H1 (cell line): ENCODE measurements around the gene POLR3G. TPM values are rescaled to one million over a fixed set of nuclear protein-coding genes. Genes with fewer than 3 reads are reported as not detected.

ENCODE experiments used
- CTCF ChIA-PET: fragments of 300-600 bp; sonication (Branson Sonifier 250); formaldehyde crosslinking; loops from one replicate; lab custom pipeline; 2021; ENCODE audit not compliant: partially characterized antibody; lab: Charles Lee
- POLR2A ChIA-PET: fragments of 300-600 bp; sonication (Branson Sonifier 250); formaldehyde crosslinking; loops from one replicate; lab custom pipeline; 2021; ENCODE audit warnings: inconsistent platforms; ENCODE audit not compliant: partially characterized antibody; lab: Charles Lee
- DNase-seq, 2 experiments: peaks; one replicate each; pipeline versions ENCODE4 v3.0.0 to v3.0.0-alpha.2; 2010 to 2022; ENCODE audit warnings: low spot score in 2 of 2, low read depth in 1 of 2, mixed read lengths in 1 of 2
- FAIRE-seq: peaks from 2 replicates; lab custom pipeline; 2011; peaks lifted over from hg19 to GRCh38; lab: Jason Lieb, UNC
- H2AFZ ChIP-seq: 2 replicates; pipeline ENCODE4 v1.8.1; 2012; ENCODE audit warnings: low read length, inconsistent platforms
- H2AK5ac ChIP-seq: 2 replicates; pipeline ENCODE4 v1.6.1; 2013; ENCODE audit warnings: low read depth, low read length
- H2BK120ac ChIP-seq: replicated peaks from 2 replicates; pipeline ENCODE3; 2013; ENCODE audit warnings: low read depth, low read length, inconsistent platforms
- H2BK12ac ChIP-seq: 2 replicates; pipeline ENCODE4 v1.6.1; 2013; ENCODE audit warnings: low read depth, low read length
- H2BK15ac ChIP-seq: 2 replicates; pipeline ENCODE4 v1.6.1; 2013; ENCODE audit warnings: low read length
- H2BK20ac ChIP-seq: 2 replicates; pipeline ENCODE4 v1.6.1; 2013; ENCODE audit warnings: low read length
- H2BK5ac ChIP-seq: 2 replicates; pipeline ENCODE4 v1.6.1; 2013; ENCODE audit warnings: low read depth, low read length
- H3K14ac ChIP-seq: 2 replicates; pipeline ENCODE4 v1.6.1; 2013; ENCODE audit warnings: inconsistent platforms; ENCODE audit not compliant: insufficient read length
- H3K18ac ChIP-seq: 2 replicates; pipeline ENCODE4 v1.6.1; 2013; ENCODE audit warnings: low read length; ENCODE audit errors: extremely low read depth
- H3K23ac ChIP-seq: 2 replicates; pipeline ENCODE4 v1.6.1; 2013; ENCODE audit warnings: inconsistent platforms; ENCODE audit not compliant: insufficient read length
- H3K23me2 ChIP-seq: 2 replicates; pipeline ENCODE4 v1.6.1; 2013; ENCODE audit warnings: low read depth, low read length
- H3K27ac ChIP-seq: 2 replicates; pipeline ENCODE4 v1.6.1; 2011; ENCODE audit warnings: low read depth, low read length, inconsistent platforms
- H3K27me3 ChIP-seq, 4 experiments: replicated peaks in 1 of 4; 1 replicate in 1 of 4; 2 replicates in 3 of 4; pipeline versions ENCODE4 v1.6.1 to v1.8.1; 2011 to 2013; ENCODE audit warnings: low read length in 3 of 4, mild to moderate bottlenecking in 3 of 4, inconsistent platforms in 2 of 4, mixed read lengths in 2 of 4, moderate library complexity in 1 of 4; ENCODE audit not compliant: control insufficient read depth in 3 of 4, insufficient read depth in 3 of 4; ENCODE audit errors: extremely low read depth in 1 of 4
- H3K36me3 ChIP-seq, 4 experiments: 2 replicates each; pipeline versions ENCODE4 v1.6.1 to v1.8.1; 2011 to 2013; ENCODE audit warnings: mild to moderate bottlenecking in 4 of 4, low read length in 3 of 4, moderate library complexity in 2 of 4, control low read depth in 1 of 4, inconsistent platforms in 1 of 4; ENCODE audit not compliant: insufficient read depth in 4 of 4, control insufficient read depth in 2 of 4
- H3K4ac ChIP-seq: replicated peaks from 2 replicates; pipeline ENCODE3; 2013; ENCODE audit warnings: low read length, low read depth, mixed read lengths, inconsistent platforms; ENCODE audit not compliant: insufficient read length
- H3K4me1 ChIP-seq, 4 experiments: replicated peaks in 1 of 4; 1 replicate in 1 of 4; 2 replicates in 3 of 4; pipeline versions ENCODE4 v1.6.1 to v1.8.1; 2011 to 2013; ENCODE audit warnings: low read length in 3 of 4, inconsistent platforms in 2 of 4, mixed read lengths in 1 of 4; ENCODE audit not compliant: insufficient read depth in 4 of 4, control insufficient read depth in 3 of 4
- H3K4me2 ChIP-seq, 2 experiments: 2 replicates each; pipeline versions ENCODE4 v1.6.1 to v1.8.1; 2011 to 2013; ENCODE audit warnings: low read depth in 2 of 2, low read length in 2 of 2, control low read depth in 1 of 2, inconsistent platforms in 1 of 2, mild to moderate bottlenecking in 1 of 2; ENCODE audit not compliant: insufficient read depth in 1 of 2
- H3K4me3 ChIP-seq, 4 experiments: fragments of 200-600, 300-600 bp in 1 of 4; sonication (generic), shearing (Covaris generic), sonication (Bioruptor Twin) in 1 of 4; 2 replicates each; pipeline versions ENCODE4 v1.5.1 to v1.8.1; 2011 to 2016; ENCODE audit warnings: low read length in 4 of 4, low read depth in 3 of 4, control low read depth in 2 of 4, inconsistent platforms in 2 of 4, mild to moderate bottlenecking in 2 of 4, mixed read lengths in 1 of 4, moderate library complexity in 1 of 4; ENCODE audit not compliant: insufficient read depth in 2 of 4; ENCODE audit errors: extremely low read depth in 1 of 4
- H3K56ac ChIP-seq: replicated peaks from 2 replicates; pipeline ENCODE3; 2013; ENCODE audit warnings: low read depth, mild to moderate bottlenecking, mixed read lengths, low read length, inconsistent platforms; ENCODE audit not compliant: insufficient read length
- H3K79me1 ChIP-seq: 2 replicates; pipeline ENCODE4 v1.6.1; 2013; ENCODE audit warnings: low read depth, low read length, control low read depth
- H3K79me2 ChIP-seq, 2 experiments: 2 replicates each; pipeline versions ENCODE4 v1.6.1 to v1.8.1; 2012 to 2013; ENCODE audit warnings: low read length in 2 of 2, mild to moderate bottlenecking in 2 of 2, inconsistent platforms in 1 of 2; ENCODE audit not compliant: insufficient read depth in 2 of 2, control insufficient read depth in 1 of 2
- H3K9ac ChIP-seq, 4 experiments: replicated peaks in 1 of 4; 1 replicate in 1 of 4; 2 replicates in 3 of 4; pipeline versions ENCODE4 v1.6.1 to v1.8.1; 2011 to 2013; ENCODE audit warnings: low read depth in 3 of 4, low read length in 3 of 4, control low read depth in 2 of 4, mild to moderate bottlenecking in 2 of 4, moderate library complexity in 2 of 4, inconsistent platforms in 1 of 4; ENCODE audit errors: extremely low read depth in 1 of 4
- H3K9me3 ChIP-seq, 2 experiments: 2 replicates each; pipeline versions ENCODE4 v1.6.1 to v1.8.1; 2012 to 2013; ENCODE audit warnings: mild to moderate bottlenecking in 2 of 2, moderate library complexity in 2 of 2, control low read depth in 1 of 2, inconsistent platforms in 1 of 2, low read depth in 1 of 2, low read length in 1 of 2, mixed read lengths in 1 of 2; ENCODE audit not compliant: insufficient read depth in 2 of 2
- H4K20me1 ChIP-seq, 2 experiments: replicated peaks in 1 of 2; 2 replicates each; pipeline versions ENCODE3 to v1.8.1; 2011 to 2013; ENCODE audit warnings: inconsistent platforms in 2 of 2, low read length in 2 of 2, mild to moderate bottlenecking in 1 of 2; ENCODE audit not compliant: insufficient read depth in 2 of 2, control insufficient read depth in 1 of 2
- H4K5ac ChIP-seq: 2 replicates; pipeline ENCODE4 v1.6.1; 2013; ENCODE audit warnings: low read length, low read depth, mixed read lengths, inconsistent platforms; ENCODE audit not compliant: insufficient read length
- H4K8ac ChIP-seq: 2 replicates; pipeline ENCODE4 v1.8.0; 2013; ENCODE audit warnings: mild to moderate bottlenecking, moderate library complexity, low read length, inconsistent platforms; ENCODE audit not compliant: insufficient read depth; ENCODE audit errors: extremely low read depth
- H4K91ac ChIP-seq: replicated peaks from 2 replicates; pipeline ENCODE3; 2013; ENCODE audit warnings: low read length, mixed read lengths, inconsistent platforms; ENCODE audit not compliant: insufficient read length
- BRCA1 ChIP-seq: IDR thresholded peaks from 2 replicates; pipeline ENCODE4 v1.6.1; 2012; ENCODE audit warnings: low read depth, low read length, improper control_type of control experiment
- RXRA ChIP-seq: IDR thresholded peaks from 2 replicates; pipeline ENCODE4 v1.6.1; 2011; ENCODE audit warnings: low read depth, mild to moderate bottlenecking, low read length, moderate library complexity; ENCODE audit not compliant: insufficient read depth
- polyA plus RNA-seq, 7 experiments: library from polyadenylated mRNA; depleted of rRNA in 3 of 7; stranded (reverse) in 5 of 7; unstranded in 2 of 7; fragments of >200 nt in 5 of 7; fragments of 200-250 nt in 2 of 7; gene quantifications; 1 replicate in 5 of 7; 2 replicates in 1 of 7; 4 replicates in 1 of 7; pipeline versions ENCODE4 v1.2.1 to v1.2.3, GENCODE V29; 2011 to 2013; ENCODE audit warnings: missing spikeins in 2 of 7, mixed read lengths in 2 of 7
- total RNA-seq: library from RNA; stranded (reverse); fragmentation: NEBNext Ultra II Directional; extraction: Animal tissue kit (Norgen Biotek cat#: 25700); gene quantifications from 2 replicates; pipeline ENCODE4 v1.2.1, GENCODE V29; 2021
- TF ChIP-seq, protein P1 (sequence below): IDR thresholded peaks from 2 replicates; pipeline ENCODE4 v1.6.1; 2012; ENCODE audit warnings: inconsistent platforms

POLR3G gene
- total and polyA plus RNA-seq, 2 of the 8 experiments (the other 6 are each of a cell fraction or from before 2014, with no cell fraction given) = 119 to 179 TPM

DNA sequence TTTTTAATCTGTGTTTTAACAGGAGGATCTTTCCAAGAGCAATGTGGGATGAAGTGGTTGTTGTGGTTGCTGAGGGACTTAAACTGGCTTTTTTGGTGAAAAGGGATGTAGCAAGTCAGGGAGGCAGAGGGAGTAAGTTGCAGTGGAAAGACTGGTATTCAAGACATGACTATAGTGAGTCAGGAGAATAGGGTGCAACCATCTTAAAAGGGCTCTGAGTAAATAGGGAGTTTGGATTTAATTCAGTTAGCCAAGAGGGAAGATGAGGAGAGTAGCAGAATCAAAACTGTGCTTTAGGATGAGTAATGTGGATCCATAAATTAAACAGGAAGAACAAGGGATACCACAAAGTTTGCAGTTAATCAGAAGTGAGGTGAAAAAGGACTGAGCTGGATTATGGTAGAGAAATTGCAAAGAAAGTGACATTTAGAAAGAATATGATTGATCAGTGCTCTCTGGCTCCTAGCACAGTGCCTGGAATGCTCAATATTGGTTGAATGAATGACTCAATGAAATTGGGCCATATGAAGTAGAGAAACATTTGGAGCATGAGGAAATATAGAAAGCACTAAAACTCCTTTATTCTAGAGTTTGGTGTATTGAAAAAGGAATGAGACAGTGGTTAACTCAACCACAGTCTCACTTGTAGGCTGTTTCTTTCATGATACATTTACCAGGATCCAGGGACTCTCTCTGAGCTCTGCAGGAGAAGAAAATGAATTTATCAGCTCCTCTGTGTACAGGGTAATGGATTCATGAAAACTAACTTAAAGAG lies 5.1 kb downstream of the POLR3G start:
- Histone ChIP-seq H3K4me2 (peak overlapping the region in 1 of 2 experiments; percentile 8; a peak in 1 of 4 replicates), H2AFZ (no peak overlapping the region), H4K8ac (no peak overlapping the region), H2BK12ac (no peak overlapping the region), H3K79me1 (no peaks in the 10 kb centered on the region; the same call in 1 of the 2 replicates), H2BK20ac (no peak overlapping the region), H2BK120ac (no peak overlapping the region), H3K9ac (no peak overlapping the region), H3K23ac (no peak overlapping the region), H3K18ac (no peak overlapping the region), H3K4ac (no peak overlapping the region), H2BK15ac (no peak overlapping the region), H4K91ac (no peak overlapping the region), H3K9me3 (no peaks in the 10 kb centered on the region), H2BK5ac (no peak overlapping the region), H3K79me2 (peaks cover 9 to 86% of the 10 kb centered on the region in 2 experiments; a peak in 3 of 4 replicates), H3K27me3 (no peaks in the 10 kb centered on the region), H3K14ac (no peak overlapping the region), H3K36me3 (peaks cover 0 to 18% (median 5%) of the 10 kb centered on the region in 4 experiments; a peak in 3 of 8 replicates), H2AK5ac (no peak overlapping the region), H3K4me3 (no peak overlapping the region), H3K56ac (no peak overlapping the region), H3K23me2 (peaks cover 10% of the 10 kb centered on the region; the same call in 1 of the 2 replicates), H4K5ac (no peak overlapping the region), H4K20me1 (peaks cover 0 to 1% of the 10 kb centered on the region in 2 experiments), H3K27ac (no peak overlapping the region), H3K4me1 (peaks cover 5 to 24% (median 17%) of the 10 kb centered on the region in 4 experiments; a peak in 6 of 7 replicates)
- FAIRE-seq (no peak), DNase-seq (no peak)
- TF ChIP-seq, protein P1, sequence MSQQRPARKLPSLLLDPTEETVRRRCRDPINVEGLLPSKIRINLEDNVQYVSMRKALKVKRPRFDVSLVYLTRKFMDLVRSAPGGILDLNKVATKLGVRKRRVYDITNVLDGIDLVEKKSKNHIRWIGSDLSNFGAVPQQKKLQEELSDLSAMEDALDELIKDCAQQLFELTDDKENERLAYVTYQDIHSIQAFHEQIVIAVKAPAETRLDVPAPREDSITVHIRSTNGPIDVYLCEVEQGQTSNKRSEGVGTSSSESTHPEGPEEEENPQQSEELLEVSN = no peak
- no peak for TF ChIP-seq BRCA1
- no peak for TF ChIP-seq RXRA
- CTCF ChIA-PET = no interaction called here
- POLR2A ChIA-PET = interaction anchor here (0.7 to 1.2 kb wide), 2 partner anchors 7 to 70 kb away, joined by 3 to 4 read pairs; no protein-coding TSS in a partner anchor
